BE2C (cell line): Measurements from ENCODE around the gene CNTN4. TPM values are rescaled to one million over a fixed set of nuclear protein-coding genes. Genes with fewer than 3 reads are reported as not detected.
A peak's percentile ranks its signal among the peaks of the same experiment; 100 is the strongest.
"Not testable (repeated sequence)": the region's sequence is repeated elsewhere in the genome, so short reads cannot be mapped to it uniquely, and the experiment has no call there.

Experiments used
- DNase-seq: peaks from one replicate; pipeline ENCODE4 v3.0.0-alpha.2; 2020
- H3K27me3 ChIP-seq: fragments of 250-450 bp; sonication (Bioruptor Pico); 2 replicates; pipeline ENCODE4 v1.5.1; 2020; ENCODE audit warnings: mild to moderate bottlenecking
- H3K36me3 ChIP-seq: fragments of 250-450 bp; sonication (Bioruptor Pico); 2 replicates; pipeline ENCODE4 v1.5.1; 2020; ENCODE audit warnings: mild to moderate bottlenecking
- H3K4me1 ChIP-seq: fragments of 250-450 bp; sonication (Bioruptor Pico); 2 replicates; pipeline ENCODE4 v1.5.1; 2020
- H3K4me3 ChIP-seq: 2 replicates; pipeline ENCODE4 v1.5.1; 2011; ENCODE audit warnings: low read depth, low read length
- H3K9me3 ChIP-seq: fragments of 250-450 bp; sonication (Bioruptor Pico); 2 replicates; pipeline ENCODE4 v1.5.1; 2020
- CTCF ChIP-seq: IDR thresholded peaks from 2 replicates; pipeline ENCODE4 v1.5.1; 2012; ENCODE audit warnings: mild to moderate bottlenecking, low read depth, low read length
- polyA plus RNA-seq: library from polyadenylated mRNA; unstranded; fragments of >200 nt; gene quantifications from one replicate; pipeline ENCODE4 v1.2.1, GENCODE V29; 2012; ENCODE audit warnings: low read depth, missing spikeins; ENCODE audit not compliant: insufficient read length, insufficient read depth

Gene CNTN4
- 3.9 TPM for polyA plus RNA-seq

GRCh38 chr3:2098398-2099027, at the start of gene CNTN4:
Gene CNTN4 (plus strand): TSS chr3:2098866.
- H3K4me3 ChIP-seq = peak within 1 kb of the TSS; percentile 69
- H3K9me3 ChIP-seq = no peaks in the 10 kb centered on the region
- DNase-seq = peak; percentile 83
- H3K27me3 ChIP-seq = no peaks in the 10 kb centered on the region
- no peaks in the 10 kb centered on the region for H3K36me3 ChIP-seq
- TF ChIP-seq CTCF = no peak
- no peaks in the 10 kb centered on the region for H3K4me1 ChIP-seq

GRCh38 chr3:2061360-2061759, 37.3 kb upstream of the CNTN4 start:
- Histone ChIP-seq H3K27me3 (no peaks in the 10 kb centered on the region), H3K4me1 (no peaks in the 10 kb centered on the region), H3K4me3 (no peak overlapping the region), H3K36me3 (no peaks in the 10 kb centered on the region), H3K9me3 (no peaks in the 10 kb centered on the region)
- DNase-seq = no peak
- no peak for TF ChIP-seq CTCF

- no peak for TF ChIP-seq CTCF
- H3K4me1 ChIP-seq = no peaks in the 10 kb centered on the region
Observed at GRCh38 chr3:2071531-2071930, 27.1 kb upstream of the CNTN4 start.

GRCh38 chr3:2078821-2079220, 19.8 kb upstream of the CNTN4 start:
- DNase-seq = no peak
- H3K36me3 ChIP-seq = no peaks in the 10 kb centered on the region
- no peaks in the 10 kb centered on the region for H3K27me3 ChIP-seq
- no peak overlapping the region for H3K4me3 ChIP-seq
- H3K9me3 ChIP-seq = no peaks in the 10 kb centered on the region
- H3K4me1 ChIP-seq = no peaks in the 10 kb centered on the region
- no peak for TF ChIP-seq CTCF

More at GRCh38 chr3:2071531-2071930, 27.1 kb upstream of the CNTN4 start:
- H3K4me3 ChIP-seq = no peak overlapping the region
- no peaks in the 10 kb centered on the region for H3K9me3 ChIP-seq
- H3K27me3 ChIP-seq = no peaks in the 10 kb centered on the region
- no peak for DNase-seq
- H3K36me3 ChIP-seq = no peaks in the 10 kb centered on the region

GRCh38 chr3:2082871-2083480, 15.7 kb upstream of the CNTN4 start:
- H3K9me3 ChIP-seq = no peaks in the 10 kb centered on the region
- no peaks in the 10 kb centered on the region for H3K4me1 ChIP-seq
- H3K4me3 ChIP-seq = no peak overlapping the region
- no peaks in the 10 kb centered on the region for H3K36me3 ChIP-seq
- TF ChIP-seq CTCF = no peak
- H3K27me3 ChIP-seq = no peaks in the 10 kb centered on the region
- no peak for DNase-seq

GRCh38 chr3:2083558-2083957, 15.1 kb upstream of the CNTN4 start:
- not testable (repeated sequence) for DNase-seq, H3K4me1 ChIP-seq, H3K9me3 ChIP-seq, H3K4me3 ChIP-seq, H3K36me3 ChIP-seq, H3K27me3 ChIP-seq
